Stimulated activated CD8-positive, alpha-beta memory T cell treated with anti-CD3 and anti-CD28 coated beads, Interleukin-15, amount 100 ng/mL, for 48 hours (primary cell): ENCODE results near the gene PRDM5.

Experiments used
- DNase-seq, 2 donors: peaks; one replicate each; pipeline ENCODE4 v3.0.0-alpha.2; 2020; ENCODE audit warnings: low read depth in 2 of 2

The PRDM5 gene

DNA sequence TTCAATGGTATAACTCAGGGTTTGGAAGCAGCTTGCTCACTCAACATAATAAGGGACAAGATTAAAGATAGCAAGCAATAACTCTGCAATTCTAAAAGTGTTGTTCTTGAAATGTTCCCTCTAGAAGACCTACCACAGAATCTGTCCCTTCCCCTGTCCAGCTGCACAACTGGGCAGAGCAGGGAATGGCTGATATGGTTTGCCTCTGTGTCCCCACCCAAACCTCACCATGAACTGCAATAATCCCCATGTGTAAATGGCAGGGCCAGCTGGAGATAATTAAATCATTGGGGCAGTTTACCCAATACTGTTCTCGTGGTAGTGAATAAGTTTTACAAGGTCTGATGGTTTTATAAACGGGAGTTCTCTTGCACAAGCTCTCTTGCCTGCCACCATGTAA, 19.1 kb downstream of the PRDM5 start:
- DNase-seq = no peak

DNA sequence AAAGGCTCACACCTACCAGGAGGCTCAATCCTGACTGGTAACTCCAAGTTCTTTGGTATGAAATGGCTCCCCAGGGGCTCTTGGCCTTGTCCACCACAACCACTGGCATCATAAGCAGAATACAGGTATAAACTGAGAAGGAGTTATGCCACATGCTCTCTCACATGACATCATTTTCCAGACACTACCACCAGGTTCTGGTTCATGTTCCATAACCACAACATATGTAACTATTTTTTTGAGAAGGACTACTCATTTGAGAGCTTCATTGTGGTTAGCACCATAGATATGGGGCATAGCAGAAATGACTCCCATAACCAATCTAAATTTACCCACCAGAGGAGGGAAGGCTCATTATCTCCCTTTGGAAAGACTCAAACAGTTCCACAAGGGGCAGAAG, 19.6 kb downstream of the PRDM5 start:
- DNase-seq = no peak

DNA sequence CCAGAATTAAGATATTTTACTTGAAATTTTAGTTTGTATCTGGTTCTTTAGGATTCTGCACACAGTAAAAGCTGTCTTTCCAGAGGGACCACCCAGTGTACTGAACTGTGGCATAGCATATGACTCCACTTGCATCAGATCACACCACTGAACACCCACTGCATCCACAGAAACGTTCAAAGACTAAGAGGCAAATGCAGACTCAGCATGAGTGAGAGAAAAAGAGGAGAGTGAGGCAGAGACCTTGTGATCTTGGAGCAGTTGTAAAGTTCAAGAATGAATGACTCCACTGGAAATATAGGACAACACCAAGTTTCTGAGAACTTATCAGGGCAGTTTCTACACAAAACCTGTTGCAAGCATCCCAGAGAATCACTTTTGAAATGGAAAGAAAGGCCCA, 20.8 kb downstream of the PRDM5 start:
- no peak for DNase-seq

DNA sequence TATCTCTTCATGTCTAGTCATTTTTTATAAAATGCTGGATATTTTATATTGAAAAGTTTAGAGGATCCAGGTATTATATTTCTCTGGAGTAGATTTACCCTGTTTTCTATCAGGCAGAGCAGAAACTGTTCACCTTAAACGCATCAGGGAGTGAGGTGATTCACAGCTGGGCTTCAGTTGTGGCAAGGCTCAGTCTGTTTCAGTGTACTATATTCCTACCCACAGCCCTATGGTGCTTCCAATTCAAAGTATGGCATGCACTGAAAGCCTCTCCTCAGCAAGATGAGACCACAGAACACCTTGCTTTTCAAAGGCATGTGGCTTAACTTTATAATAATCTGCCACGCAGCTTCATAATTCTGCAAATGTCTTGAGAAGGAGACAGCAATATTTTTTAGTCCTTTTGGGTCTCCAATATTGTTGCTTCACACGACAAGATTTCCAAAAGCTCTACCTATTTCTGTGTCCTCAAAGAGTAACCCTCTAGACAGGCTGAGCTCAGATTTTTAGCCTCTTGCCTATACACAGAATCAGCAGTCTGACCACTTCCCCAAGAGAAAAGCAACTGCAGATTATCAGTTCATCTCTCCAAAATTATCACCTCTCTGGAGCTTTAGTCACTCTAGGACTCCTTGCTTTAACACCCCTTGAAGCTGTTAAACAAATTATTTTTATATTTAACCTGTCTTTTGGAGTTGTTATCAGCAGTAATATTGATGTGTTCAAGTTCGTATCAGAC, 24.4 kb downstream of the PRDM5 start:
- DNase-seq = no peak

DNA sequence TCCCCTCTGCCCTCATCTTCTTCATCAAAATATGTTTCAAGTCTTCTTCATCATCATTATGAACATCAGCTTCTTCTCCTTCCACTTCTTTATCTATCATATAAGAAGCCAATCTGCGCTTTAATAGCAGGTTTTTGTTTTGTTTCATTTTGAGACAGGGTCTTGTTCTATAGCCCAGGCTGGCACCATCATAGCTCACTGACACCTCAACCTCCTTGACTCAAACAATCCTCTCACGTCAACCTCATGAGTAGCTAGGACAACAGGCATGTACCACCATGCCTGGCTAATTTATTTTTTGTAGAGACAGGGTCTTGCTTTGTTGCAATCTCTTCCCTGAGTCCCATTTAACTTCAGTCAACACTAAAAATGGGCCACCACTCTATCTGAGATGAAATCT, 27.0 kb downstream of the PRDM5 start:
- no peak for DNase-seq

DNA sequence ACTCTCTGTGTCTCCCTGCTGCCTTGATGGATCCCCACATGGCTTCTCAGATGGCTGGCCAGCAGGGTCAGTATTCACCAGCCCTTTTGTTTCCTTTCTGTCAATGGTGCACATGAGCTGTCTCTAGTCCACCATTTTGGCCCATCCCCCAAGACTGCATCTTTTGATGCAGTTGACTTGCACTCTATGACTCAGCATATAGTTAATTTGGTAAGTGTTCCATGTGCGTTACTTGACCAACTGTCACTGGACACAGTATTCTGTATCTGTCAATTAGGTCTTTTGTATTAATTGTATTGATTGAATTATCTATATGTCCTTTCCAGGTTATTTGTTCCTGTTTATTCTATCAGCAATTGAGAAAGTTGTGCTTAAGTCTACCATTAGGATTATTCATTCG, 29.2 kb downstream of the PRDM5 start:
- DNase-seq = no peak

DNA sequence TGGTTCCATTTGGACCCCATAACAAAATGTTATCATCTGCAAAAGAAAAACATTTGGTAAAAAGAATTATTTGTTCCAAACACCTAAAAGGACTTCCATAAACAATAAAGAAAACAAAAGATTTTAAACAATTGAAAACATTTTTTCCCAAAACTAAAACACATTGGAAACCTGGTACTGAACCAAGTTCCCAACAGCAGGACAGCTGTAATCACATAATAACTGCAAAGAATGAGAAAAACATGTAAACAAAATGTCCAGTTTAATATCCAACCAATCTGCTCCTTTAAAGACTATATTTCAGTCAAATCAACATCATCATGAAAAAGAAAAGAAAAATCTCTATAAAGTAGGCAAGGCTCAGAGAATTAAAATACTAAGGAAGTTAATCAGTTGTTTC, 36.3 kb downstream of the PRDM5 start:
- no peak for DNase-seq

DNA sequence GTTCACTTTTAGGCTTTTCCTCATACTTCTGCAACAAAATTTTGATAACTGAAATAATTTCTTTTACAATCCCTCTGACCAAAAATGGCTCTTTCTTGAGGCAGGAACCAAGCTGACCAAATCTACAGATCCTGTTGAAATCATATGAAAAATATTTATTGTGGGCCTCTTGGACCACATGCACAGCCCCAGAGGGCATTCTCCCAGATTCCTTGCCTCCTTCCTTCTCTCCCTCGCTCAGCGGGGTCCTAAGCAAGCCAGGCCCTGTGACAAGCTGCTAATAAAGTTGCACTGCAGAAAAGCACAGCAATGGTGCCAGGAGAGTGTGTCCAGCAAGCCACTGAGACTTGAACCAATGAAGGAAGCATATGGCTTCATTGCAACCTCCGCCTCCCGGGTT, 40.7 kb downstream of the PRDM5 start:
- DNase-seq = no peak

DNA sequence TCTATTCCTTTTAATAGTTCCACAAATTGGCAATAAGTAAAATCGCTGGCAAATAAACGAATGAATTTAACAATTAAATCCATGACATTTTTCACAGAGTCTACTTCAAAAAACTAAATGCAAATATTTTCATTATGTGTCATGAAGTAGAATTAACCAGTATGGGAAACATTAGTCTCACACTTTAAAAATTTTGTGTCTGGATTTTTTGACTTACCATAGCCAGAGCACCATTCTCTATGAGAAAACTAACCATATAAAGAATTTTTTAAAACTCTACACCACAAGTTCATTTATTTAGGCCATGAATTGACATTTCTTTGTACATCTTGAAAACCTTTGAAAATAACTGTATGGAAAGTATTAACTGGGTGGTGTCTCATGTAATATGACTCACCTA, 41.2 kb downstream of the PRDM5 start:
- no peak for DNase-seq

DNA sequence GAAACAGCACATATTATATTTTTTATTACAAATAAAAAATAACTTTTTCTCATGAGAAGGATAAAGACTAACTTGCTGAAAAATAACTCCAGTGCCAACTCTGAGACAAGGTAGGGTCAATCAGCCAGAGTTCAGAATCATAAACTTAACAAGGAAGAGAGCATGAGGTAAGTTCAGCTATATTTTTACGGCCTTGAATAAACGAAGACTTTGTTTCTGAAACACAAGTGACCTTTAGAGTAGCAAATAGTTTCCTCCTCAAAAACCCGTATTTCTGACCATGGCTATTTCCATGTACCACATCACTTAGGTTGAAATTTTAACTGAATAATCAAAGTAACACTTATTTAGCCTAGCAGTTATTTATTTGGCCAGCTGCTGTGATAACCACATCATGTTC, 45.5 kb downstream of the PRDM5 start:
- no peak for DNase-seq

DNA sequence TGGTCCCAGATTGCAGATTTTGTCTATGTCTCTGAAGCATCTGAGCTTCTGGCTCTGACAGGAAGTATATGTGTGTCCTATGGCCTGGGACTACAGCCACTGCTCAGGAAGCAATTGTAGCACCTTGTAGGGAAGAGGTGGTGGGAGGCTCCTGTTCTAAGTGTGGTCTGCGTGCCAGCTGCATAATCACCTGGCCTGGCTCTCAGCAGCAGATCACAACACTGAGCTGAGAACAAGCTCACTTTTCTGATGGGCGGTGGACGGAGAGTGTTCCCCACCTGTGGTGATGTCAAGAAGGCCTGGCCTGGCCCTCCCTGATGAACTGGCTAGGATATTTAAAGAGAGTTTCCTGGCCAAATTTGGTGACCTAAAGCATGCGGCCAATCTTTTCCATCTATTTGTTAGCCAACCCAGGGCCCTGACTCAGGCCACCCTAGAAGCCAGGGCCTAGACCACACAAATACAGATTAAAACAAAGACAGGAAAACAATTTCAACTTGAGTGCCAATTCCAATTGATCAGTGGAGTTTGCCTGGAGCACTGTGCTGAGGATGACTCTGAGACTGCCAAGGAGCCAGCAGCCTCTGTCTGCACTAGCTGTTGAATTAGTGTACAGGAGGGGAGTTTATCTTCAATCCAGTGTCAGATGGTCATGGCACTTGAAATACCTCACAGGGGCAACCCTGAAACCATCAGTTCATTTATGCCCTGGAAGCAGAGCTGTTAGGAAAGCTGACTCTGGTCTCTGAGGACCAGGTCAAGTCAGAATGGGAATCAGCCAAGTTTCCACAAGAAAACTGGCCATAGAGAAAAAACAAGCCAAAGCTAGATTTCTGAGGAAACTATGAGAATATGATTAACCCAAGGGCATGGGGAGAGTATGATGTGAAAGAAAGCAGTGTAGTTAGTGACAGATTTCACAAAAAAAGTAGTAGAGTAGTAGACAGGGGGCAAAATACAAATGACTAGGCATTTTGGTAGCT, 47.4 kb downstream of the PRDM5 start:
- DNase-seq = no peak

DNA sequence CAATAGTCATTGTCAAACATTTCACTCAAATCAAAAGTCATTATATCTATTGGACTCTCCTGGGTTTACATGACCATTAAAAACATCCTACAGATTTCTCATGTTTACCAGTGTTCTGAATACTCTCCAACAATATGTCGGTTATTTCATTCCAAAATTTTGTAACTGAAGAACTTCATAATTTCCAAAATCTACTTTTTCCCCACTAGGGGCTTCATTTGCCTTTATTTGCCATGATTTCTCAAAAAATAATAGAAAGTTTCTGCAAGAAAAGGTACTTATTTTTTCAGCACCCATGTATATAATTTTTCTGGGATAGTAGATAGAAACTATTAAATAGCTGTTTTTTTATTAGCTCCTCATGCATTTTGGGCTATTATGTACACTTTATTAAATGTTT, 49.0 kb downstream of the PRDM5 start:
- no peak for DNase-seq

DNA sequence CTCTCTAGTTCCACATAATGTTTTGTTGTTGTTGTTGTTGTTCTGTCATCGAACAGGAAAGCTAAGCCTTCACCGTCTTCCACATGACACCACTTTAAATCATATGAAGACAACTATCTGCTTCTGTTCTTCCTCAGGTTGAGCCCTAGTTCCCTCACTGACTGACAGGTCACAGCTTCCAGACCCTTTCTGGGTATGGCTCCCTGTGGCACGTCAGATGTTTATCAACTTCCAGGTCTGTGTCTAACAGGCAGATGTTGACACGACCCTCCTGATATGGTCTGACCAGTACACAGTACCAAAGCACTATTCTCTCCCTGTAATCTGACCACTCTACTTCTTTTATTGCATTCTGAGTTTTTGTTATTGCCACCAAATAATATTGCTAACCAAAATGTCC, 51.4 kb downstream of the PRDM5 start:
- no peak for DNase-seq

DNA sequence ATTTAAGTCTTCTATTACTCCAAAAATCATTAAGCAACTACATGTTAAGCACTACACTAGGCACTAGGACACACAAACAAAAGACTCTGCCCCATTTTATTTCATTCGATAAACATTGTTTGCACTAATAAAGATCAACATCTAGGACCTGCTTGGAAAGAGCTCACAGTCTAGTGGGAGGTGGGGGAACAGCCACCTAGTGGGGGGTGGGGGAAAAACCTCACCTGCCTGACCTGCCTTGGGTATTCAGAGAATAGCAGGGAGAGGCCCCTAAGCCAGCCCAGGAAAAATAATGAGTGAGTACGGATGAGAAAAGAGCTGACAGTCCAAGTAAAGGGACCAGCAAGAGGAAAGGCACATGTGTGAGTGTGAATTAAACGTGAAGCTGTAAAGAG, 52.2 kb downstream of the PRDM5 start:
- no peak for DNase-seq

DNA sequence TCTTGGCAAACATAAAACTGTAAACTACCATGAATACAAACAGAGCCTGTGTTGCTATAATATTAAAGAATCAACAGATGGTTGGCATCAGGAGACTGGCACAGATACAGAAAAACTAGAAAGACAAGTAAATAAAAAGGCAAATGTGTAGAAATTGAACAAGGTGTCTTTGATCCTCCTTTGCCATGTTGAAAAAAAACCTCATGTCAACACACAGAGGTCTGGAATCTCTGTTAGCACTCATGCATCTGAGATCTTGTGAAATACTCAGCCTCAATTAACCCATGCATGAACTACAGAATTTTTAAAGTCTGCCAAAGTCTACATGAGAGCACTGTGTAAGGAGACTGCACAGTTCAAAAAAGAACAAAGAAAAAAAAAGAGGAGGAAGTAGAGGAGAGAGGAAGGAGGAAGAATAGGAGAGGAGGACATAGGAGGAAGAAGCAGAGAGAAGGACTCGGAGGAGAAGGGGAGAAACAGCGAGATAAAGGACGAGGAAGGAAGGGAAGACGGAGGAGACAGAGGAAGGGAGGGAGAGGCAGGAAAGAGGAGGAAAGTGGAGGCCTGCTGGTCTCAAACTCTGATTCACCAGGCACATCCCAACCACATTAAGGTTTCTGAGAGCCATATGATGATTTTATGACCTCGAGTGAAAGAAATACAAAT, 52.8 kb downstream of the PRDM5 start:
- no peak for DNase-seq

DNA sequence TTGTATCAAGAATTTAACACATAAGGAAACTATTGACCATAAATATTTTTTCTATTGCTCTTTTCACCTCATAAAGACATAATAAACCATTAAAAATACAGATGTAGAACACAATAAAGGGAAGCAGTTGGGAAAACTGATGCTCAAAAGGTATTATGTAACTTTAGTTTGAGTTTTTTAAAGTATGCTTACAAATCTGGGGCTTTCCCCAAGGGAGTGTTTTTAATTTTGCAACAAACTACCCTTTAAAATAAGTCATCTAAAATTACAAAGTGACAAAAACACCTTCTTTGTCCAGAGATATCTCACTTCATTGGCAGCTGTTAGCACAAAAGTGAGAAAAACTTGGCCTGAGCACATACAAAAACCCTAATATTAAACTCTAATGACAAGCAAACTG, 55.0 kb downstream of the PRDM5 start:
- DNase-seq = no peak

DNA sequence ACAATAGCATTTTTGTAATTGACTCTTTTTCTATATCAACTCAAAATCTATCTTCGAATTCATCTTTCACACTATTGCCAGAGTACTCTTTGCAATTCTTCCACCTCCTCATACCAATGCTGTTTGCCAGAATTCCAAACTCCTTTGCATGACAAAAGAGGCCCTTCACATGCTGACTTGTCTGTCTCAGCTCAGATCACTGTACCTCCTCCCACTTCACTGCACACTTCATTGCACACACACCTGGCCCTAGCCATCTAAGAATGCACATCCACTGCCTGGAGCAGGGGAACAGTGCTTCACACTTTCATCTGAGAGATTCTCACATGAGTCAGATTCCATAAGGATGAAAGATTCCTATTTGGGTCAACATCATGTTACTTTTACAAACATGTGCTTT, 56.5 kb downstream of the PRDM5 start:
- DNase-seq = no peak

DNA sequence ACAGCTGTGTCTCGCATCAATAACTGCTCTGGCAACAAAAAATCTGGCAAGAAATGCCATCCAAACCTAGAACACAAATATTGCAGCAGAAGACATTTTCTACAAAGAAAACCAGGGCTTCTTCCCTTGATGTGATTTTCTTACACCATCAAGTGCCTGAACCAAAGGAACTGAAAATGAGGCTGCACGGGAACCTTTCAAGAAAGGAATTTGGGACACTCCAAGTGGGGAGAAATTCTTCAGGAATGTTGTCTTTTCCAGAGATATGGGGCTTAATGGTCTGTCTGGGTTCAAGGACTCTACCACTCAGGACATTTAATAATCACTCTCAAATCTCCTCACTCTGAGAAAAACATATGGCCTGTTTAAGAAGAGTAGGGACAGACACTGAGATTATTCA, 57.6 kb downstream of the PRDM5 start:
- DNase-seq = no peak

DNA sequence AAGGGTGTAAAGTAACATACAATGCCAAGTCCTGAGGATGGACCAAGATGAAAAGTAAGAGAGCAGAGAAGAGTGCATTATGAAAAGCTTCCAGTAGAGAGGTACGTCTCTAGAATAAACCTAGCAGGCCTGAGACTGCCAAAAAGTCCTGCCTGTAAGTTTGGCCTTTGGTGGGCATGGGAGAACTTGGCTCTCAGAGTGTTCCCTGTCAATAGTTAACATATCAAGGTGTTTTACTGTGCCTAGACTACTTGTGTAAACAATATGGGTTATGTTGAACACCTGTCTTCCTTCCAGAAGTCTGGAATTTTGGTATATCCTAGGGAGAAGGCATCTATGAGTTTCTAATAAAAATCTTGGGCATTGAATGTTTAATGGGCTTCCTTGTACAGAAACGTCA, 60.1 kb downstream of the PRDM5 start:
- no peak for DNase-seq

DNA sequence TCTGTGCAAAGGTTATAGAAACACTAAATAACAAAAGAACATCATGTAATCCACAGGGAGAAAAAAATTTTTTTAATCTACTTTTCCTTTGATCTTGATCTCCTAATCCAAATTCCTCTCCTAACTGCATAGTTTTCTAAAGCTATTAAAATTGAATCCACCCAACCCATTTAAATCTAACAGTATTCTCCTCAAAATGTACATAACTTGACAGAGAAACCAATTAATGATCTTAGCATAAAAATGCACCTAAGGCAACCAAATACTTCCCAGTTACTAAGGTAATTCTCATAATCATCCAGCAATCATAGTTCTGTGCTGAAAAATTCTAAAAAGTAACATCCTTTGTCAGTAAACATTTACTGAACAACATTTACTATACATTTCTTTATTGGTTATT, 60.7 kb downstream of the PRDM5 start:
- no peak for DNase-seq

DNA sequence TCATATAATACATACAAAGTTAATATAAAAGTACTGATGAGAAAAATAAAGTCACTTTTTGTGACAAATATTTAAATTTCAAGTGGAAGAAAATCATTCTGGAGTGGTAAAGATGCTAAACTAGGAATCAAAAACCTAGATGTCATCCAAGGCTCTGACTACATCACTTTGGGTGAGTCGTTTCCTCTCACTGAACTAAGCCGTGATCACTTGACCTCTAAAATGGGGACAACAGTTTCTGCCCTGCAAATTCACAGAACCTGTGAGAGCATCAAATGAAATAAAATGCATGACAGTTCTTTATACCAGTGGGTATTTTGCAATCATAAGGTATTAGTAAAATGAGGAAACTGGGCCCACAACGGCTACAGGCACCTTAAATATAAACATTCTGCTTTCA, 63.8 kb downstream of the PRDM5 start:
- no peak for DNase-seq

DNA sequence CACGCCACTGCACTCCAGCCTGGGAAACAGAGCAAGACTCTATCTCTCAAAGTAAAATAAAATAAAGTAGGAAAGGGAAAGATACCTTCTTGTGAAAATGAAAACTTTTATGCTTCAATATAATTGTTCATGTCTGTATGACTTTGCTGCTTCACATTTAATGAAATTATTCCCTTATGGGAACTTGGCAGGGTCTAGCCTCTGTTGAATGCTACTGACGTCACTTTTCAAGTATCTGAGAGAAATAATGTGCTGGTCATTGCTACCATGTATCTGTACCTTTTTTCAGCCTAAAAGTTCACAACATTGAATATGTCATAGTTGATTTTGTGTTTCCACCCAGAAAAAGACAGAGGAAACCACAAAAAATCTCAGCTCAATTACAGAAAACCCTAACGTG, 65.2 kb downstream of the PRDM5 start:
- DNase-seq = no peak

DNA sequence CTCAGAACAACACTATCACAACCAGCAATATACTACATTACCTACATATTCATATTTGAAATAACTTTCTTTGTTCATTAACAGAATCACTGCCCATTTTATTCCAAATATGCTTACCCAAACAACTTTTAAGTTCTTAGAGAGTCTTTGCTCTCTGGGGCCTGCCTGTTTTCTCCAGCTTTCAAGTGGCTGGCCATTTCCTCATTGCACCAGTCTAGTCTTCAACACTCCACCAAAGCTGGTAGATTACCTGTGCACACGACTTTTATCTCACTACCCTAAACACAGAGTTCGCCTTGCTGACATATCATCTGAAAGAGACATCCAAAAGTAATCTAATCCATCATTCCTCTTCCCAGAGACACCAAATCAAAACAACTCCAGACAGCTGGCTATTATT, 66.2 kb downstream of the PRDM5 start:
- DNase-seq = no peak
